ENCODE results near the gene MRFAP1L1. TPM values are rescaled to one million over a fixed set of nuclear protein-coding genes. Genes with fewer than 3 reads are reported as not detected.

Gene MRFAP1L1
- total and polyA plus RNA-seq, 2 experiments from 2014 or later, result 61.6 to 73.8 TPM

- no peaks in the 10 kb centered on the region for H3F3A ChIP-seq (replicated peaks; ENCODE audit: low read depth)
- H3K9me3 Mint-ChIP-seq, result no peaks in the 10 kb centered on the region; the same call in 2 of the 3 replicates
Measured at GRCh38 chr4:6748286-6748685, 38.6 kb upstream of the MRFAP1L1 start.

More at GRCh38 chr4:6748286-6748685, 38.6 kb upstream of the MRFAP1L1 start:
- no peak overlapping the region for H2AFZ ChIP-seq
- no peak overlapping the region for H3K4me2 ChIP-seq
- no peak overlapping the region for H3K27ac ChIP-seq (ENCODE audit: low read depth)
- no peaks in the 10 kb centered on the region for H3K27me3 ChIP-seq (ENCODE audit: insufficient read depth)
- no peaks in the 10 kb centered on the region for H3K79me2 ChIP-seq (replicated peaks; ENCODE audit: insufficient read depth)
- no peak overlapping the region for H3K4me3 ChIP-seq
- H3K36me3 ChIP-seq (ENCODE audit: insufficient read depth), result no peaks in the 10 kb centered on the region
- TF ChIP-seq JUNB (IDR thresholded peaks at IDR 0.05; ENCODE audit: unreplicated experiment), result no peak
- no peak for TF ChIP-seq ZNF462 (CRISPR knock-in tag; IDR thresholded peaks at IDR 0.05)
- no peak for TF ChIP-seq EZH2phosphoT487 (IDR thresholded peaks at IDR 0.05; ENCODE audit: unreplicated experiment)
- no peak for TF ChIP-seq ZNF114 (CRISPR knock-in tag; IDR thresholded peaks at IDR 0.05)
- no peak for TF ChIP-seq POLR2AphosphoS5 (IDR thresholded peaks at IDR 0.05; ENCODE audit: low read depth)
- TF ChIP-seq EZH2 (IDR thresholded peaks at IDR 0.05; ENCODE audit: low read depth, unreplicated experiment), result no peak
- TF ChIP-seq NANOG (IDR thresholded peaks at IDR 0.05; ENCODE audit: borderline replicate concordance), result no peak
- no peak for TF ChIP-seq ZNF331 (CRISPR knock-in tag; IDR thresholded peaks at IDR 0.05; ENCODE audit: low read depth)
- no peak for TF ChIP-seq ETS1 (IDR thresholded peaks at IDR 0.05)
- TF ChIP-seq, protein P1, sequence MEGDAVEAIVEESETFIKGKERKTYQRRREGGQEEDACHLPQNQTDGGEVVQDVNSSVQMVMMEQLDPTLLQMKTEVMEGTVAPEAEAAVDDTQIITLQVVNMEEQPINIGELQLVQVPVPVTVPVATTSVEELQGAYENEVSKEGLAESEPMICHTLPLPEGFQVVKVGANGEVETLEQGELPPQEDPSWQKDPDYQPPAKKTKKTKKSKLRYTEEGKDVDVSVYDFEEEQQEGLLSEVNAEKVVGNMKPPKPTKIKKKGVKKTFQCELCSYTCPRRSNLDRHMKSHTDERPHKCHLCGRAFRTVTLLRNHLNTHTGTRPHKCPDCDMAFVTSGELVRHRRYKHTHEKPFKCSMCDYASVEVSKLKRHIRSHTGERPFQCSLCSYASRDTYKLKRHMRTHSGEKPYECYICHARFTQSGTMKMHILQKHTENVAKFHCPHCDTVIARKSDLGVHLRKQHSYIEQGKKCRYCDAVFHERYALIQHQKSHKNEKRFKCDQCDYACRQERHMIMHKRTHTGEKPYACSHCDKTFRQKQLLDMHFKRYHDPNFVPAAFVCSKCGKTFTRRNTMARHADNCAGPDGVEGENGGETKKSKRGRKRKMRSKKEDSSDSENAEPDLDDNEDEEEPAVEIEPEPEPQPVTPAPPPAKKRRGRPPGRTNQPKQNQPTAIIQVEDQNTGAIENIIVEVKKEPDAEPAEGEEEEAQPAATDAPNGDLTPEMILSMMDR (conservative IDR thresholded peaks at IDR 0.05; ENCODE audit: low read depth in 2 of 2), result no peak
- no peak for TF ChIP-seq STAT1 (IDR thresholded peaks at IDR 0.05; ENCODE audit: unreplicated experiment)
- no peak for TF ChIP-seq CREB1 (CRISPR knock-in tag; IDR thresholded peaks at IDR 0.05; ENCODE audit: low read depth)
- TF ChIP-seq, protein P2, sequence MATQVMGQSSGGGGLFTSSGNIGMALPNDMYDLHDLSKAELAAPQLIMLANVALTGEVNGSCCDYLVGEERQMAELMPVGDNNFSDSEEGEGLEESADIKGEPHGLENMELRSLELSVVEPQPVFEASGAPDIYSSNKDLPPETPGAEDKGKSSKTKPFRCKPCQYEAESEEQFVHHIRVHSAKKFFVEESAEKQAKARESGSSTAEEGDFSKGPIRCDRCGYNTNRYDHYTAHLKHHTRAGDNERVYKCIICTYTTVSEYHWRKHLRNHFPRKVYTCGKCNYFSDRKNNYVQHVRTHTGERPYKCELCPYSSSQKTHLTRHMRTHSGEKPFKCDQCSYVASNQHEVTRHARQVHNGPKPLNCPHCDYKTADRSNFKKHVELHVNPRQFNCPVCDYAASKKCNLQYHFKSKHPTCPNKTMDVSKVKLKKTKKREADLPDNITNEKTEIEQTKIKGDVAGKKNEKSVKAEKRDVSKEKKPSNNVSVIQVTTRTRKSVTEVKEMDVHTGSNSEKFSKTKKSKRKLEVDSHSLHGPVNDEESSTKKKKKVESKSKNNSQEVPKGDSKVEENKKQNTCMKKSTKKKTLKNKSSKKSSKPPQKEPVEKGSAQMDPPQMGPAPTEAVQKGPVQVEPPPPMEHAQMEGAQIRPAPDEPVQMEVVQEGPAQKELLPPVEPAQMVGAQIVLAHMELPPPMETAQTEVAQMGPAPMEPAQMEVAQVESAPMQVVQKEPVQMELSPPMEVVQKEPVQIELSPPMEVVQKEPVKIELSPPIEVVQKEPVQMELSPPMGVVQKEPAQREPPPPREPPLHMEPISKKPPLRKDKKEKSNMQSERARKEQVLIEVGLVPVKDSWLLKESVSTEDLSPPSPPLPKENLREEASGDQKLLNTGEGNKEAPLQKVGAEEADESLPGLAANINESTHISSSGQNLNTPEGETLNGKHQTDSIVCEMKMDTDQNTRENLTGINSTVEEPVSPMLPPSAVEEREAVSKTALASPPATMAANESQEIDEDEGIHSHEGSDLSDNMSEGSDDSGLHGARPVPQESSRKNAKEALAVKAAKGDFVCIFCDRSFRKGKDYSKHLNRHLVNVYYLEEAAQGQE (IDR thresholded peaks at IDR 0.05; ENCODE audit: unreplicated experiment), result no peak
- Mint-ChIP-seq H3K27ac (no peak overlapping the region), H3K36me3 (ENCODE audit: low read depth) (no peaks in the 10 kb centered on the region), H3K27me3 (ENCODE audit: insufficient read depth, low read depth, poor library complexity) (no peaks in the 10 kb centered on the region), H3K4me3 (no peak overlapping the region), H3K4me1 (peaks cover 2% of the 10 kb centered on the region; the same call in 2 of the 3 replicates)
- DNase-seq (ENCODE audit: low spot score) (no peak), ATAC-seq (no peak)
- H4K20me1 ChIP-seq (replicated peaks; ENCODE audit: insufficient read depth), result no peaks in the 10 kb centered on the region
- H3K4me1 ChIP-seq (ENCODE audit: insufficient read depth), result no peaks in the 10 kb centered on the region
- no peaks in the 10 kb centered on the region for H3K9me2 ChIP-seq (ENCODE audit: insufficient read depth)
